ENCODE measurements around the gene PIK3CB.

The PIK3CB gene

DNA sequence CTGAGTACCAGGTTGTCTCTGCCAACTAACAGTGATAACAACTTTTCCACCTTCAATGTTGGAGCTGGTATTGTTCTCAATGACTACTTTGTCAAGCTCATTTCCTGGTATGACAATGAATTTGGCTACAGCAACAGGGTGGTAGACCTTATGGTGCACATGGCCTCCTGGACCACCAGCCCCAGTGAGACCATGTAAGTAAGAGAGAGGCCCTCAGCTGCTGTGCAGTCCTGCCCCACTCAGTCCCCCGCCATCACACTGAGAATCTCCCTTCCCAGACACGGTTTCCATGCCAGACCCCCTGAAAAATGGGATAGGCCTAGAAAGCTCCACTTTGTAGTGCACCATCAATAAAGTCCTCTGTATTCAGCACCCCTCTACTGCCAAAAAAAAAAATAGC is 56.1 kb downstream of the PIK3CB start:
- H3K36me3 ChIP-seq (ENCODE audit: control insufficient read depth in 2 of 2, insufficient read depth in 1 of 2, low read length in 2 of 2) = no peaks in the 10 kb centered on the region
- no peak overlapping the region for H3K4me3 ChIP-seq (ENCODE audit: low read depth, low read length)
- TF ChIP-seq ZNF175 (tag by site-specific recombination; IDR thresholded peaks at IDR 0.05) (no peak), ZNF114 (tag by site-specific recombination; IDR thresholded peaks at IDR 0.05) (no peak), KLF8 (tag by site-specific recombination; IDR thresholded peaks at IDR 0.05) (no peak), ZNF626 (tag by site-specific recombination; IDR thresholded peaks at IDR 0.05) (no peak), IKZF3 (tag by site-specific recombination; IDR thresholded peaks at IDR 0.05) (no peak), ZNF302 (tag by site-specific recombination; IDR thresholded peaks at IDR 0.05; ENCODE audit: low read depth) (no peak), ZNF776 (tag by site-specific recombination; IDR thresholded peaks at IDR 0.05; ENCODE audit: borderline replicate concordance) (no peak), ZNF677 (tag by site-specific recombination; IDR thresholded peaks at IDR 0.05) (no peak), ZNF354C (tag by site-specific recombination; IDR thresholded peaks at IDR 0.05; ENCODE audit: borderline replicate concordance, low read depth) (no peak), ZNF223 (tag by site-specific recombination; IDR thresholded peaks at IDR 0.05) (no peak), ZNF202 (tag by site-specific recombination; IDR thresholded peaks at IDR 0.05; ENCODE audit: borderline replicate concordance) (no peak), TRIM28 (IDR thresholded peaks at IDR 0.05; ENCODE audit: borderline replicate concordance, low read length) (no peak), SCRT1 (tag by site-specific recombination; IDR thresholded peaks at IDR 0.05; ENCODE audit: borderline replicate concordance) (no peak)
- TF ChIP-seq, protein P1, sequence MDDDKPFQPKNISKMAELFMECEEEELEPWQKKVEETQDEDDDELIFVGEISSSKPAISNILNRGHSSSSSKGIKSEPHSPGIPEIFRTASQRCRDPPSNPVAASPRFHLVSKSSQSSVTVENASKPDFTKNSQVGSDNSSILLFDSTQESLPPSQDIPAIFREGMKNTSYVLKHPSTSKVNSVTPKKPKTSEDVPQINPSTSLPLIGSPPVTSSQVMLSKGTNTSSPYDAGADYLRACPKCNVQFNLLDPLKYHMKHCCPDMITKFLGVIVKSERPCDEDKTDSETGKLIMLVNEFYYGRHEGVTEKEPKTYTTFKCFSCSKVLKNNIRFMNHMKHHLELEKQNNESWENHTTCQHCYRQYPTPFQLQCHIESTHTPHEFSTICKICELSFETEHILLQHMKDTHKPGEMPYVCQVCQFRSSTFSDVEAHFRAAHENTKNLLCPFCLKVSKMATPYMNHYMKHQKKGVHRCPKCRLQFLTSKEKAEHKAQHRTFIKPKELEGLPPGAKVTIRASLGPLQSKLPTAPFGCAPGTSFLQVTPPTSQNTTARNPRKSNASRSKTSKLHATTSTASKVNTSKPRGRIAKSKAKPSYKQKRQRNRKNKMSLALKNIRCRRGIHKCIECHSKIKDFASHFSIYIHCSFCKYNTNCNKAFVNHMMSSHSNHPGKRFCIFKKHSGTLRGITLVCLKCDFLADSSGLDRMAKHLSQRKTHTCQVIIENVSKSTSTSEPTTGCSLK (tag by site-specific recombination; IDR thresholded peaks at IDR 0.05) = no peak
- TF ChIP-seq, protein P2, sequence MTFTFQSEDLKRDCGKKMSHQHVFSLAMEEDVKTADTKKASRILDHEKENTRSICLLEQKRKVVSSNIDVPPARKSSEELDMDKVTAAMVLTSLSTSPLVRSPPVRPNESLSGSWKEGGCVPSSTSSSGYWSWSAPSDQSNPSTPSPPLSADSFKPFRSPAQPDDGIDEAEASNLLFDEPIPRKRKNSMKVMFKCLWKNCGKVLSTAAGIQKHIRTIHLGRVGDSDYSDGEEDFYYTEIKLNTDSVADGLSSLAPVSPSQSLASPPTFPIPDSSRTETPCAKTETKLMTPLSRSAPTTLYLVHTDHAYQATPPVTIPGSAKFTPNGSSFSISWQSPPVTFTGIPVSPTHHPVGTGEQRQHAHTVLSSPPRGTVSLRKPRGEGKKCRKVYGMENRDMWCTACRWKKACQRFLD (tag by site-specific recombination; IDR thresholded peaks at IDR 0.05) = no peak
- TF ChIP-seq, protein P3, sequence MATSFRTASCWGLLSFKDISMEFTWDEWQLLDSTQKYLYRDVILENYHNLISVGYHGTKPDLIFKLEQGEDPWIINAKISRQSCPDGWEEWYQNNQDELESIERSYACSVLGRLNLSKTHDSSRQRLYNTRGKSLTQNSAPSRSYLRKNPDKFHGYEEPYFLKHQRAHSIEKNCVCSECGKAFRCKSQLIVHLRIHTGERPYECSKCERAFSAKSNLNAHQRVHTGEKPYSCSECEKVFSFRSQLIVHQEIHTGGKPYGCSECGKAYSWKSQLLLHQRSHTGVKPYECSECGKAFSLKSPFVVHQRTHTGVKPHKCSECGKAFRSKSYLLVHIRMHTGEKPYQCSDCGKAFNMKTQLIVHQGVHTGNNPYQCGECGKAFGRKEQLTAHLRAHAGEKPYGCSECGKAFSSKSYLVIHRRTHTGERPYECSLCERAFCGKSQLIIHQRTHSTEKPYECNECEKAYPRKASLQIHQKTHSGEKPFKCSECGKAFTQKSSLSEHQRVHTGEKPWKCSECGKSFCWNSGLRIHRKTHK (tag by site-specific recombination; IDR thresholded peaks at IDR 0.05) = no peak
- TF ChIP-seq, protein P4, sequence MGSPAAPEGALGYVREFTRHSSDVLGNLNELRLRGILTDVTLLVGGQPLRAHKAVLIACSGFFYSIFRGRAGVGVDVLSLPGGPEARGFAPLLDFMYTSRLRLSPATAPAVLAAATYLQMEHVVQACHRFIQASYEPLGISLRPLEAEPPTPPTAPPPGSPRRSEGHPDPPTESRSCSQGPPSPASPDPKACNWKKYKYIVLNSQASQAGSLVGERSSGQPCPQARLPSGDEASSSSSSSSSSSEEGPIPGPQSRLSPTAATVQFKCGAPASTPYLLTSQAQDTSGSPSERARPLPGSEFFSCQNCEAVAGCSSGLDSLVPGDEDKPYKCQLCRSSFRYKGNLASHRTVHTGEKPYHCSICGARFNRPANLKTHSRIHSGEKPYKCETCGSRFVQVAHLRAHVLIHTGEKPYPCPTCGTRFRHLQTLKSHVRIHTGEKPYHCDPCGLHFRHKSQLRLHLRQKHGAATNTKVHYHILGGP (tag by site-specific recombination; IDR thresholded peaks at IDR 0.05) = no peak
- no peaks in the 10 kb centered on the region for H3K9me3 ChIP-seq (ENCODE audit: control insufficient read depth, insufficient read depth, low read depth, low read length)
- H3K4me1 ChIP-seq (ENCODE audit: control insufficient read depth, insufficient read depth, low read length) = peaks cover 8% of the 10 kb centered on the region; the same call in 1 of the 2 replicates
- ChIA-PET CTCF (no interaction called here), POLR2A (no interaction called here)
- no peak overlapping the region for H3K27ac ChIP-seq (ENCODE audit: extremely low read depth, low read depth, low read length)

DNA sequence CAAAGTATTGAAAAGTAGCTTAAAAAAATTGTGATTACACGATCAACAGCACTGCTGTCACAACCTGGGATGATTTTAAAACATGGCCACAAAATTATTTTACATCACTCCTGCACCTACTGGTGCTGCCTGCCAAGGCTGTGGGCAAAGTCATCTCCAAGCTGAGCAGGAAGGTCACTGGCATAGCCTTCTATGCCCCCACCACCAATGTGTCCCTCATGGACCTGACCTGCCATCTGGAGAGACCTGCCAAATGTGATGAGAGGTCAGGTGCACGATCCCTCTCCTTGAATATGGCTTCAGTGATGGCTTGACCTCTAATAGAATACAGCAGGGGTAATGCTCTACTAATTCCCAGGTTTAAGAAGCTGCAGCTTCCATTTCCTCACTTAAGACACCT is 57.8 kb downstream of the PIK3CB start:
- ChIA-PET CTCF (interaction anchor here (0.5 kb wide), 1 partner anchor 25 kb away, joined by 3 read pairs; no protein-coding TSS in a partner anchor), POLR2A (interaction anchor here (0.6 kb wide), 1 partner anchor 71 kb away, joined by 5 read pairs; no protein-coding TSS in a partner anchor)

More for the DNA sequence above, 57.8 kb downstream of the PIK3CB start:
- H3K4me1 ChIP-seq (ENCODE audit: control insufficient read depth, insufficient read depth, low read length) = peaks cover 8% of the 10 kb centered on the region; the same call in 1 of the 2 replicates
- no peak overlapping the region for H3K27ac ChIP-seq (ENCODE audit: extremely low read depth, low read depth, low read length)
- no peak for TF ChIP-seq YY2 (tag by site-specific recombination; IDR thresholded peaks at IDR 0.05)
- no peak for TF ChIP-seq ZNF274 (IDR thresholded peaks at IDR 0.05; ENCODE audit: low read length)
- TF ChIP-seq ZNF274 (tag by site-specific recombination; IDR thresholded peaks at IDR 0.05; ENCODE audit: borderline replicate concordance) = no peak
- TF ChIP-seq ZNF2 (tag by site-specific recombination; IDR thresholded peaks at IDR 0.05) = no peak
- TF ChIP-seq ZNF426 (tag by site-specific recombination; IDR thresholded peaks at IDR 0.05) = no peak
- TF ChIP-seq, protein P5, sequence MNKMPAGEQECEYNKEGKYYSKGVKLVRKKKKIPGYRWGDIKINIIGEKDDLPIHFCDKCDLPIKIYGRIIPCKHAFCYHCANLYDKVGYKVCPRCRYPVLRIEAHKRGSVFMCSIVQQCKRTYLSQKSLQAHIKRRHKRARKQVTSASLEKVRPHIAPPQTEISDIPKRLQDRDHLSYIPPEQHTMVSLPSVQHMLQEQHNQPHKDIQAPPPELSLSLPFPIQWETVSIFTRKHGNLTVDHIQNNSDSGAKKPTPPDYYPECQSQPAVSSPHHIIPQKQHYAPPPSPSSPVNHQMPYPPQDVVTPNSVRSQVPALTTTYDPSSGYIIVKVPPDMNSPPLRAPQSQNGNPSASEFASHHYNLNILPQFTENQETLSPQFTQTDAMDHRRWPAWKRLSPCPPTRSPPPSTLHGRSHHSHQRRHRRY (tag by site-specific recombination; IDR thresholded peaks at IDR 0.05) = no peak
- TF ChIP-seq, protein P6, sequence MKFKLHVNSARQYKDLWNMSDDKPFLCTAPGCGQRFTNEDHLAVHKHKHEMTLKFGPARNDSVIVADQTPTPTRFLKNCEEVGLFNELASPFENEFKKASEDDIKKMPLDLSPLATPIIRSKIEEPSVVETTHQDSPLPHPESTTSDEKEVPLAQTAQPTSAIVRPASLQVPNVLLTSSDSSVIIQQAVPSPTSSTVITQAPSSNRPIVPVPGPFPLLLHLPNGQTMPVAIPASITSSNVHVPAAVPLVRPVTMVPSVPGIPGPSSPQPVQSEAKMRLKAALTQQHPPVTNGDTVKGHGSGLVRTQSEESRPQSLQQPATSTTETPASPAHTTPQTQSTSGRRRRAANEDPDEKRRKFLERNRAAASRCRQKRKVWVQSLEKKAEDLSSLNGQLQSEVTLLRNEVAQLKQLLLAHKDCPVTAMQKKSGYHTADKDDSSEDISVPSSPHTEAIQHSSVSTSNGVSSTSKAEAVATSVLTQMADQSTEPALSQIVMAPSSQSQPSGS (tag by site-specific recombination; IDR thresholded peaks at IDR 0.05; ENCODE audit: low read depth) = no peak
- TF ChIP-seq ZNF791 (tag by site-specific recombination; IDR thresholded peaks at IDR 0.05) = no peak
- TF ChIP-seq ZFP37 (tag by site-specific recombination; IDR thresholded peaks at IDR 0.05) = no peak
- H3K9me3 ChIP-seq (ENCODE audit: control insufficient read depth, insufficient read depth, low read depth, low read length) = no peaks in the 10 kb centered on the region
- H3K36me3 ChIP-seq (ENCODE audit: control insufficient read depth in 2 of 2, insufficient read depth in 1 of 2, low read length in 2 of 2) = no peaks in the 10 kb centered on the region
- H3K4me3 ChIP-seq (ENCODE audit: low read depth, low read length) = no peak overlapping the region

All from HEK293 (cell line).